AG09319 (cell line): Measurements from ENCODE around the gene MOB3C.

Experiments used
- DNase-seq: peaks from one replicate; pipeline ENCODE4 v3.0.0-alpha.2; 2010; ENCODE audit warnings: low read depth; ENCODE audit errors: extremely low read depth
- CTCF ChIP-seq: IDR thresholded peaks from 2 replicates; pipeline ENCODE4 v1.5.1; 2011; ENCODE audit warnings: low read depth, mild to moderate bottlenecking, inconsistent platforms, low read length, moderate library complexity

Gene MOB3C

GRCh38 chr1:46612937-46613660 is 3.5 kb downstream of the MOB3C start:
- no peak for DNase-seq
- TF ChIP-seq CTCF = no peak

GRCh38 chr1:46611691-46612221 is 4.9 kb downstream of the MOB3C start:
- no peak for DNase-seq
- no peak for TF ChIP-seq CTCF

GRCh38 chr1:46607345-46608130 is 9.1 kb downstream of the MOB3C start:
- no peak for DNase-seq
- no peak for TF ChIP-seq CTCF

- TF ChIP-seq CTCF = no peak
Measured at GRCh38 chr1:46606255-46606965, 10.2 kb downstream of the MOB3C start.

GRCh38 chr1:46605232-46605631 is 11.4 kb downstream of the MOB3C start:
- no peak for TF ChIP-seq CTCF
- DNase-seq = no peak

More at GRCh38 chr1:46606255-46606965, 10.2 kb downstream of the MOB3C start:
- no peak for DNase-seq

- TF ChIP-seq CTCF = peak; percentile 20
- DNase-seq = peak; percentile 81
Measured at GRCh38 chr1:46603858-46604549, 12.6 kb downstream of the MOB3C start, which contains the start of gene MKNK1. Gene MKNK1 (minus strand): TSS chr1:46604268. CDS start chr1:46583327, 20,941 bp downstream.
